Smooth muscle cell of the umbilical artery (primary cell): ENCODE results near the gene PRR22. TPM values are rescaled to one million over a fixed set of nuclear protein-coding genes. Genes with fewer than 3 reads are reported as not detected.

Experiments
- total RNA-seq: library from RNA; depleted of rRNA; stranded (reverse); fragments of >200 nt; gene quantifications from 2 replicates; pipeline ENCODE4 v1.2.3, GENCODE V29; 2014

PRR22 gene
- total RNA-seq = 0.18 and 0.30 TPM in 2 replicates

GRCh38 chr19:5784581-5785147 lies at the start of gene PRR22:
Gene PRR22, minus strand, starts transcription at chr19:5784746. Its CDS starts 86 bp downstream, at chr19:5784660.

DNA sequence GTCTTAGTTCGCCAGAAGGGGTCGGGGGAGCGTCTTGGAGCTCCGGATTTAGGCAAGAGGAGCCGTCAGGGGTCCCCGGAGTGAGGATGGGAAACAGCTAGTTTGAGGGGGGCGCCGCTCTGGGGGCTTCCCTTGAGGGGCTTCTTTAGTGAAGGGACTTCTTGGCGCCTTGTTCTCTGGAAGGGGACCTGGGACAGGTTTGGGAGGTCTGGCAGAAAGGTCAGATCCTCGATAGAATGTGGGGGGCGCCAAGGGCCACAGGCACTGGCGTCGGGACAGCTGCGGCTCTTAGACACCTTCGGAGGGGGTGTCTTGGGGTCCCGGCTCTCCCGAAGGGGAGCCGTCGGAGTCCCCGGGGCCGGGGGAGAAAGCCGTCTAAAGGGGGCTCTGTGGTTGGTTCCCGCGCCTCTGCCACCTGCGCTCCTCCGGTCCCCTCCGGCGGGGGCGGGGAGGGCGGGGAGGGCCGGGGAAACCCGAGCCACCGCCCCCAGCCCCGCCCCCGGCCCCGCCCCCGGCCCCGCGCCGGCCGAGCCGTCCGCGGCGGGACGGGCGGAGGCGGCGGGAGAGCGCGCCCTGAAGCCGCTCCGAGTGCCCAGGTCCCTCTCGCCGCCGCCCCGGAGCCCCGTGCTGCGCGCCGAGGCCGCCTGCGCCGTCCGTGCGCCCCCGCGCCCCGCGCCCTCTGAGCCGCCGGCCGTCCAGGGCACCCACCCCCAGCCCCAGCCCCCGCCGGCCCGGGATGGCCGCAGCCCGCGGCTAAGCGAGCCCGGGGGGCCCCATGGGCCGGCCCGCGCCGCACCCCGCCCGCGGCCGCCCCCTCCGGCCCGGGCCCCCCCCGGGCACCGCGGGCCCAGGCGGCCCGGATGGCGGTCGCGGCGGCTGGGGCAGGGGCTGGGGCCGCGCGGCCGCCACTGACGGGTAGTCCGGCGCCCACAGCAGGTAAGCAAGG lies 20.2 kb upstream of the PRR22 start, which contains the start of gene NRTN:
Gene NRTN, plus strand, starts transcription at position 552 of the 946 bp plus-strand sequence. CDS start 19,099 bp downstream, outside the sequence.

DNA sequence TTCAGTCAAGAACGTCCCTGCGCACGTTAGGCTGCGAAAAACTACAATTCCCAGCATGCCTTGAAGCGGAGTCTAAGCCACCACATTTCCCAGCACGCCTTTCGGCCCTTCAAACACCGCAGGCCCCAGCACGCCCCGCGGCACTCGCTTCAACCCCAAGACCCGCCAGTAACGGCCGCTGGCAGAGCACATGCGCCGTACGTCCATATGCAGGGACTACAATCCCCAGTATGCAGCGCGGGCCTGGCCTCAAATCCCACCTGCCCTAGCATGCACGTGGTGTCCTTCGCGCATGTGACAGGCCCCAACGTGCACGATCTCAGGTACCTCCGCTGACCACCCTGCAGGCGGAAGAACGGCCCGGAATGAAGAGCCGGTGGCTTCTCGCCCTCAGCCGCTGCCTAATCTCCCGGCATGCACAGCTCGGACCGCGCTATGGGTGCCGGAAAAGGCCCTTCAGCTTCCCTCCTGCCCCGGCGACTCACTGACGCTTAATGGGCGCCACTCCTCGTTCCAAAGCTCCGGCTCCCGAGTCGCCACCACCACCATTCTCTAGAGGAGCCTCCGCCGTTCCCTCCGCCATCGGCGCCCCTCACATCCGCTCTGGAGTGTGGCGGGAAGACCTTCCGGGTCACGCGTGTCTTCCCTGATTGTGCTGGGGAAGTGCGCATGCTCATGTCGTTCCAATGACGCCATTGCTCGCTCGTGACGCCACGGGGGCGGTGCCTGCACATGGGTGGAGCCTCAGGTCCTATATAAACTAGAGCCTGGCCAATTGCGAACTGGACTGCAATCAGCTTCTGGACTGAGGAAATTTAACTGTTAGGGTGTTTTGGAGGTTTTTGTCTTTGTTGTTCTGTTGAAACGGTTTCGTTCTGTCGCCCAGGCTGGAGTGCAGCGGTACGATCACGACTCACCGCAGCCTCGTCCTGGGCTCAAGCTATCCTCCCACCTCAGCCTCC lies 6.3 kb upstream of the PRR22 start, which contains the start of gene DUS3L:
Gene DUS3L, minus strand, starts transcription at position 605 of the 962 bp plus-strand sequence. Its CDS starts 22 bp downstream, at position 583.

Other genes starting within 250 kb of the PRR22 start
- gene TINCR, start 216.8 kb downstream of the PRR22 start, total RNA-seq = 0.09 TPM in 1 of 2 replicates, not detected in the other
- 37.4 and 50.6 TPM in 2 replicates for gene SAFB2, start 162.0 kb downstream of the PRR22 start, total RNA-seq
- 36.5 and 44.3 TPM in 2 replicates for gene SAFB, start 161.7 kb downstream of the PRR22 start, total RNA-seq
- 12.9 and 28.5 TPM in 2 replicates for gene MICOS13, start 104.2 kb downstream of the PRR22 start, total RNA-seq
- gene HSD11B1L, start 103.7 kb downstream of the PRR22 start, total RNA-seq = 8.7 and 21.7 TPM in 2 replicates
- 215 and 555 TPM in 2 replicates for gene RPL36, start 94.5 kb downstream of the PRR22 start, total RNA-seq
- 169 and 180 TPM in 2 replicates for gene LONP1, start 64.6 kb downstream of the PRR22 start, total RNA-seq
- not detected in 2 replicates for gene CATSPERD, start 64.1 kb downstream of the PRR22 start, total RNA-seq
- gene DUS3L, start 6.4 kb upstream of the PRR22 start, total RNA-seq = 13.7 and 14.3 TPM in 2 replicates
- not detected in 2 replicates for gene NRTN, start 20.3 kb upstream of the PRR22 start, total RNA-seq
- not detected in 2 replicates for gene FUT6, start 55.0 kb upstream of the PRR22 start, total RNA-seq
- gene FUT3, start 66.7 kb upstream of the PRR22 start, total RNA-seq = not detected in 2 replicates
- not detected in 2 replicates for gene FUT5, start 85.8 kb upstream of the PRR22 start, total RNA-seq
- gene NDUFA11, start 119.0 kb upstream of the PRR22 start, total RNA-seq = 146 and 201 TPM in 2 replicates
- 3.5 and 5.0 TPM in 2 replicates for gene VMAC, start 120.1 kb upstream of the PRR22 start, total RNA-seq
- gene CAPS, start 129.5 kb upstream of the PRR22 start, total RNA-seq = 1.9 and 2.4 TPM in 2 replicates
- 23.8 and 45.3 TPM in 2 replicates for gene RANBP3, start 193.4 kb upstream of the PRR22 start, total RNA-seq